GM12892 (cell line): ENCODE results near the gene GIMD1.

Experiments used
- POLR2A ChIP-seq: IDR thresholded peaks from 2 replicates; pipeline ENCODE4 v1.6.1; 2011; ENCODE audit warnings: low read depth, low read length, control low read depth
- POLR2AphosphoS5 ChIP-seq: IDR thresholded peaks from 2 replicates; pipeline ENCODE4 v1.6.1; 2011; ENCODE audit warnings: low read depth, low read length, control low read depth

DNA sequence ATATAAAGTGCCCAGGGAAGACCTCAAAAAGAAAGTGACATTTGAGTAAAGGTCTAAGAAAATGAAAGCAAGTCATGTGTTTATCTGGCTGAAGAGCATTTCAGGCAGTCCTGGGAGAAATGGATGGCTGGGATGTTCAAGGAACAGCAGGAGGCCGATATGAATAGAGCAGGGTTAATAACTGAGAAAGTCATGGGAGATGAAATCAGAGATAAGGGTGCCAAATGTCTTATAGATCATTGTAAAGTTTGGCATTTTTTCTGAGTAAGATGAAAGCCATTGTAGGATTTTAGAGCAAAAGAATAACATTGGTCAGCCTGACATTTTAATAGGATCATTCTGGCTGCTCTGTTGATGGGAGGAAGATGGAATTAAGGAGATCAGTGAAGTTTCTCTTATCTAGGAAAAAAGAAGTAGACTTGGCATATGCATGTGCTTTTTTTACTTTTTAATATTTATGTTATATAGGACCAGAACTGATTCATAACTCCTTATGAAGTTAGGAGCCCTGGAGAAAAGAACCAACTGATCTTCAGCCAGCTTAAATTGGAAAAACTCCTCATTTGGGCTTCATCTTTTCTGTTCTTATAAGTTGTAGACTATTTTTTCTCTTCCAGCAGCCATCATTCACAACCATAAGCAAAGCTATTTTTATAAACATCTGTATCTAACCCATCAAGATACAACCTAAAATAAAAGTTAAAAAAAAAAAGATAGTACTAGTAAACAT is 33.7 kb downstream of the GIMD1 start:
- no peak for TF ChIP-seq POLR2A
- no peak for TF ChIP-seq POLR2AphosphoS5
